ENCODE measurements around the gene UBAP2L.

DNA sequence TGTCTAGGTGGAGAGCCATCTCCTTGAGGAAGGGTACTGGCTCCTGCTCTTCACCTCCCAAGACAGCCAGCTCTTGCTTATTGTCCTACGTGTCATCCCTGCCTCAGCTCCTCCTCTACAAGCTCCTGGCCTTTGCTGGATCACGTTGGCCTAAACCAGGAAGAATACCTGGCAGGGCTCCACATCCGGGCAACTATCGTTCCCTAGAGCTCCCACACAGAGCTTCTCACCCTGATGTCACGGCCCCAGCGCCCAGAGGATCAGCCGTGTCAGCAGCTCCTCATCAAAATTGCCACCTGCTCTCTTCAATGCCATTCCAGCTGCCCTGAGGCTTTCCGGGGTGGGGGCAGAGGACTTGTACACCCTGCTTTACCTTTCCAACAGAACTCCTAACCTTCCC, 26.9 kb upstream of the UBAP2L start:
- TF ChIP-seq CTCF (IDR thresholded peaks at IDR 0.05) (no peak), POLR2A (IDR thresholded peaks at IDR 0.05) (no peak)
